GM18498 (cell line): Measurements from ENCODE around the gene PHF21A.

Experiments used
- ATAC-seq: cut with Tn5 transposase; IDR thresholded peaks from one replicate; pipeline ENCODE4 v1.9.1; 2021; ENCODE audit warnings: mild to moderate bottlenecking, moderate library complexity; ENCODE audit not compliant: unreplicated experiment

PHF21A gene

GRCh38 chr11:45887587-45887986, 233.7 kb downstream of the PHF21A start:
- ATAC-seq = no peak

GRCh38 chr11:45886816-45887520, 234.3 kb downstream of the PHF21A start:
- ATAC-seq = no peak

GRCh38 chr11:45885921-45886721, 235.1 kb downstream of the PHF21A start:
- no peak for ATAC-seq

GRCh38 chr11:45885274-45885920, 235.9 kb downstream of the PHF21A start, which contains the start of gene MAPK8IP1:
Gene MAPK8IP1 (plus strand): TSS chr11:45885651. CDS start chr11:45885821, 170 bp downstream.
- ATAC-seq = peak; percentile 75

- no peak for ATAC-seq
Measured at GRCh38 chr11:45884596-45885185, 236.6 kb downstream of the PHF21A start.
